Liver (tissue), 9 donors: ENCODE results near the gene CHSY1. TPM values are rescaled to one million over a fixed set of nuclear protein-coding genes. Genes with fewer than 3 reads are reported as not detected.
A peak's percentile ranks its signal among the peaks of the same experiment; 100 is the strongest.

ENCODE experiments used
- DNase-seq: peaks from one replicate; pipeline ENCODE4 v3.0.0-alpha.2; 2017; ENCODE audit warnings: low spot score
- H3K27ac ChIP-seq, 2 donors: one replicate each; pipeline ENCODE4 v1.7.0; 2013; ENCODE audit warnings: inconsistent platforms in 2 of 2, low read length in 2 of 2, control low read depth in 1 of 2, low read depth in 1 of 2, mild to moderate bottlenecking in 1 of 2
- H3K27me3 ChIP-seq, 4 donors: one replicate each; pipeline versions ENCODE4 v1.6.1 to v1.7.0; 2013; ENCODE audit warnings: low read length in 3 of 4, inconsistent platforms in 1 of 4, mild to moderate bottlenecking in 1 of 4, moderate library complexity in 1 of 4; ENCODE audit not compliant: control insufficient read depth in 4 of 4, insufficient read depth in 4 of 4
- H3K36me3 ChIP-seq, 4 donors: one replicate each; pipeline versions ENCODE4 v1.6.1 to v1.7.0; 2013; ENCODE audit warnings: low read length in 3 of 4, mild to moderate bottlenecking in 3 of 4, low read depth in 1 of 4, moderate library complexity in 1 of 4; ENCODE audit not compliant: control insufficient read depth in 4 of 4, insufficient read depth in 3 of 4
- H3K4me1 ChIP-seq, 4 donors: one replicate each; pipeline versions ENCODE4 v1.6.1 to v1.7.0; 2013; ENCODE audit warnings: low read length in 3 of 4, mild to moderate bottlenecking in 3 of 4, moderate library complexity in 1 of 4; ENCODE audit not compliant: control insufficient read depth in 4 of 4, insufficient read depth in 4 of 4
- H3K4me3 ChIP-seq, 3 donors: one replicate each; pipeline versions ENCODE4 v1.6.1 to v1.7.0; 2013; ENCODE audit warnings: low read length in 3 of 3, control low read depth in 1 of 3, low read depth in 1 of 3, mild to moderate bottlenecking in 1 of 3
- H3K9ac ChIP-seq, 2 donors: one replicate each; pipeline ENCODE4 v1.7.0; 2013; ENCODE audit warnings: low read length in 2 of 2, mild to moderate bottlenecking in 2 of 2, moderate library complexity in 2 of 2, control low read depth in 1 of 2, low read depth in 1 of 2
- H3K9me3 ChIP-seq, 4 donors: one replicate each; pipeline versions ENCODE4 v1.6.1 to v1.7.0; 2013; ENCODE audit warnings: low read length in 3 of 4; ENCODE audit not compliant: control insufficient read depth in 4 of 4
- EGR1 ChIP-seq, 2 donors: IDR thresholded peaks; 2 replicates each; pipeline ENCODE4 v1.6.1; 2016 to 2018; ENCODE audit warnings: antibody characterized with exemption in 2 of 2, low read depth in 2 of 2
- FOXA1 ChIP-seq: IDR thresholded peaks from 2 replicates; pipeline ENCODE4 v1.6.1; 2016; ENCODE audit warnings: antibody characterized with exemption
- GABPA ChIP-seq, 2 donors: IDR thresholded peaks in 1 of 2; conservative IDR thresholded peaks in 1 of 2; 2 replicates each; pipeline ENCODE4 v1.6.1; 2016; ENCODE audit warnings: antibody characterized with exemption in 2 of 2, mild to moderate bottlenecking in 1 of 2, moderate library complexity in 1 of 2
- HNF4A ChIP-seq, 2 donors: conservative IDR thresholded peaks; 2 replicates each; pipeline ENCODE4 v1.6.1; 2016; ENCODE audit warnings: antibody characterized with exemption in 2 of 2, mild to moderate bottlenecking in 2 of 2
- HNF4G ChIP-seq: IDR thresholded peaks from 2 replicates; pipeline ENCODE4 v1.6.1; 2016; ENCODE audit warnings: antibody characterized with exemption
- JUND ChIP-seq, 2 donors: IDR thresholded peaks; 2 replicates each; pipeline ENCODE4 v1.6.1; 2016; ENCODE audit warnings: antibody characterized with exemption in 2 of 2
- NR2F2 ChIP-seq: IDR thresholded peaks from 2 replicates; pipeline ENCODE4 v1.6.1; 2016; ENCODE audit warnings: antibody characterized with exemption
- RXRA ChIP-seq, 2 donors: IDR thresholded peaks; 2 replicates each; pipeline ENCODE4 v1.6.1; 2017 to 2018; ENCODE audit warnings: antibody characterized with exemption in 2 of 2, mild to moderate bottlenecking in 1 of 2
- TAF1 ChIP-seq: conservative IDR thresholded peaks from 2 replicates; pipeline ENCODE4 v1.6.1; 2016; ENCODE audit warnings: antibody characterized with exemption, mild to moderate bottlenecking
- YY1 ChIP-seq: IDR thresholded peaks from 2 replicates; pipeline ENCODE4 v1.6.1; 2016; ENCODE audit warnings: antibody characterized with exemption, mild to moderate bottlenecking
- WGBS: extraction: QIAGEN DNeasy Blood & Tissue Kit; methylation state at CpG from one replicate; pipeline ENCODE4 v1.1.7; 2013; 5-methylcytosine and 5-hydroxymethylcytosine counted together
- polyA plus RNA-seq, 2 donors: library from polyadenylated mRNA; stranded (reverse) in 1 of 2; unstranded in 1 of 2; fragments of 200-250 nt in 1 of 2; fragments of >200 nt in 1 of 2; fragmentation: Nextera tagmentation in 1 of 2; extraction: Ambion mirVana in 1 of 2; gene quantifications; one replicate each; pipeline versions ENCODE4 v1.2.1 to v1.2.3, GENCODE V29; 2013 to 2015
- total RNA-seq, 2 donors: library from RNA; depleted of rRNA; stranded (reverse); fragments of >200 nt; gene quantifications; one replicate each; pipeline ENCODE4 v1.2.3, GENCODE V29; 2014
- TF ChIP-seq, protein P1 (sequence below): IDR thresholded peaks from 2 replicates; pipeline ENCODE4 v1.6.1; 2016; ENCODE audit warnings: antibody characterized with exemption
- TF ChIP-seq, protein P2 (sequence below): IDR thresholded peaks from 2 replicates; pipeline ENCODE4 v1.6.1; 2016; ENCODE audit warnings: antibody characterized with exemption, mild to moderate bottlenecking
- TF ChIP-seq, protein P3 (sequence below): IDR thresholded peaks from 2 replicates; pipeline ENCODE4 v1.6.1; 2016; ENCODE audit warnings: antibody characterized with exemption
- TF ChIP-seq, protein P4 (sequence below): fragments of 150-350 bp; IDR thresholded peaks from 2 replicates; pipeline ENCODE4 v1.5.1; 2017; ENCODE audit warnings: improper control_type of control experiment, low read depth, low read length; ENCODE audit not compliant: missing input control
- donor health status: healthy.
- donor health status: healthy.
- donor health status: healthy.
- donor health status: healthy.
- donor health status: healthy.

CHSY1 gene
- total and polyA plus RNA-seq, 4 donors: 1.4 to 12.3 (median 6.6) TPM

DNA sequence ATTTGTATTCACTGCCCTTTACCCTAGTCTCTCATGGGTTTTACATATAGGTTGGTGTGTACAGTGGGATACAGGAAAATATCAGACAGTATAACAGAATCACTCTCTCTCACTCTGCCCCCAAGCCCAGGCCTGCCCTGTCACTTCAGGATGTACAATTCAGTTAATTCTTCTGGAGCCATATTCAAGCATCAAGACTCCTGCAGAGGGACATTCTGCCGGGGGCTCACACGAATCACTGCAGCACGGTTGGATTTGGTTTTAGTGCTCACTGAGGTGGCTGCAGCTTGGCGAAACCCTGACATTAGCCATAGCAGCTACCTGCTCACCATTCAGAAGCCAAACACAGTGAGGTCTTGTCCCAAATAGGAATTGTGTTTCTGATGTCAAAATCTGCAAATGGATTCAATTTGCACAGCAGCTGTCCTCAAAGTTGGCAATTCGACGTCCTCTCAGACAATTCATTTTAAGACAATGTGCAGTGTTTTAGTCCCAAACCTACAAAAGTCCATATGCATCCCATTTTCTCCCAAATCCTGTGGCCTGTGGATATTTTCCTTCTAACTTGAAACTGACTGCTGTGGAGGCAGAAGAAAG, 82.9 kb downstream of the CHSY1 start (continued):
- TF ChIP-seq GABPA (IDR thresholded peaks at IDR 0.05 in 1 of 2, conservative IDR thresholded peaks at IDR 0.05 in 1 of 2) (no peak), NR2F2 (no peak), TAF1 (no peak), EGR1 (IDR thresholded peaks at IDR 0.05; ENCODE audit: low read depth in 2 of 2) (no peak)

DNA sequence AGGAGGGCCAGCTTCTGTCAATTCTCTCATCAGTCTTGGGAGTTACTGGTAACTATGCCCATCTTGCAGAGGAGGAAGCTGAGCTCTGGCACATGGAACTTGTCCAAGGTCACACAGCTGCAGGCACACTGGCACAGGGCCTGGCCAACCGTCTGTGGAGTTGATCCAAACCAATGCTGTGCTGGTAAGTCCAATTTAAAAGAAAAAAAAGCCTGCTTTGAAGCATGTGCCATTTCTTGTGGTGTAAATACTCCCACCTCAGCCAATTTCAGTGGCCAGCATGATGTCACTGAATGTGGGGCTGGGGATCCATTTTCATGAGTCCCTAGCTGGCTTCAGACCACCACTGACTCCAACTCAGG, 83.4 kb downstream of the CHSY1 start:
- Histone ChIP-seq H3K9me3 (peaks cover 3 to 11% (median 9%) of the 10 kb centered on the region in 4 donors), H3K36me3 (peaks cover 0 to 1% (median 0%) of the 10 kb centered on the region in 4 donors), H3K4me1 (peaks cover 0 to 3% (median 0%) of the 10 kb centered on the region in 4 donors), H3K9ac (no peak overlapping the region), H3K27ac (peak overlapping the region; percentile 71 to 76), H3K4me3 (no peak overlapping the region), H3K27me3 (no peaks in the 10 kb centered on the region)
- no peak for TF ChIP-seq RXRA (IDR thresholded peaks at IDR 0.05)
- TF ChIP-seq, protein P1, sequence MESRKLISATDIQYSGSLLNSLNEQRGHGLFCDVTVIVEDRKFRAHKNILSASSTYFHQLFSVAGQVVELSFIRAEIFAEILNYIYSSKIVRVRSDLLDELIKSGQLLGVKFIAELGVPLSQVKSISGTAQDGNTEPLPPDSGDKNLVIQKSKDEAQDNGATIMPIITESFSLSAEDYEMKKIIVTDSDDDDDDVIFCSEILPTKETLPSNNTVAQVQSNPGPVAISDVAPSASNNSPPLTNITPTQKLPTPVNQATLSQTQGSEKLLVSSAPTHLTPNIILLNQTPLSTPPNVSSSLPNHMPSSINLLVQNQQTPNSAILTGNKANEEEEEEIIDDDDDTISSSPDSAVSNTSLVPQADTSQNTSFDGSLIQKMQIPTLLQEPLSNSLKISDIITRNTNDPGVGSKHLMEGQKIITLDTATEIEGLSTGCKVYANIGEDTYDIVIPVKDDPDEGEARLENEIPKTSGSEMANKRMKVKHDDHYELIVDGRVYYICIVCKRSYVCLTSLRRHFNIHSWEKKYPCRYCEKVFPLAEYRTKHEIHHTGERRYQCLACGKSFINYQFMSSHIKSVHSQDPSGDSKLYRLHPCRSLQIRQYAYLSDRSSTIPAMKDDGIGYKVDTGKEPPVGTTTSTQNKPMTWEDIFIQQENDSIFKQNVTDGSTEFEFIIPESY: no peak
- TF ChIP-seq GABPA (IDR thresholded peaks at IDR 0.05 in 1 of 2, conservative IDR thresholded peaks at IDR 0.05 in 1 of 2): no peak
- TF ChIP-seq, protein P2, sequence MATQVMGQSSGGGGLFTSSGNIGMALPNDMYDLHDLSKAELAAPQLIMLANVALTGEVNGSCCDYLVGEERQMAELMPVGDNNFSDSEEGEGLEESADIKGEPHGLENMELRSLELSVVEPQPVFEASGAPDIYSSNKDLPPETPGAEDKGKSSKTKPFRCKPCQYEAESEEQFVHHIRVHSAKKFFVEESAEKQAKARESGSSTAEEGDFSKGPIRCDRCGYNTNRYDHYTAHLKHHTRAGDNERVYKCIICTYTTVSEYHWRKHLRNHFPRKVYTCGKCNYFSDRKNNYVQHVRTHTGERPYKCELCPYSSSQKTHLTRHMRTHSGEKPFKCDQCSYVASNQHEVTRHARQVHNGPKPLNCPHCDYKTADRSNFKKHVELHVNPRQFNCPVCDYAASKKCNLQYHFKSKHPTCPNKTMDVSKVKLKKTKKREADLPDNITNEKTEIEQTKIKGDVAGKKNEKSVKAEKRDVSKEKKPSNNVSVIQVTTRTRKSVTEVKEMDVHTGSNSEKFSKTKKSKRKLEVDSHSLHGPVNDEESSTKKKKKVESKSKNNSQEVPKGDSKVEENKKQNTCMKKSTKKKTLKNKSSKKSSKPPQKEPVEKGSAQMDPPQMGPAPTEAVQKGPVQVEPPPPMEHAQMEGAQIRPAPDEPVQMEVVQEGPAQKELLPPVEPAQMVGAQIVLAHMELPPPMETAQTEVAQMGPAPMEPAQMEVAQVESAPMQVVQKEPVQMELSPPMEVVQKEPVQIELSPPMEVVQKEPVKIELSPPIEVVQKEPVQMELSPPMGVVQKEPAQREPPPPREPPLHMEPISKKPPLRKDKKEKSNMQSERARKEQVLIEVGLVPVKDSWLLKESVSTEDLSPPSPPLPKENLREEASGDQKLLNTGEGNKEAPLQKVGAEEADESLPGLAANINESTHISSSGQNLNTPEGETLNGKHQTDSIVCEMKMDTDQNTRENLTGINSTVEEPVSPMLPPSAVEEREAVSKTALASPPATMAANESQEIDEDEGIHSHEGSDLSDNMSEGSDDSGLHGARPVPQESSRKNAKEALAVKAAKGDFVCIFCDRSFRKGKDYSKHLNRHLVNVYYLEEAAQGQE: no peak
- TF ChIP-seq JUND (IDR thresholded peaks at IDR 0.05): no peak
- WGBS: 37% methylated on average over 1 of the region's 1 CpG
- no peak for DNase-seq

DNA sequence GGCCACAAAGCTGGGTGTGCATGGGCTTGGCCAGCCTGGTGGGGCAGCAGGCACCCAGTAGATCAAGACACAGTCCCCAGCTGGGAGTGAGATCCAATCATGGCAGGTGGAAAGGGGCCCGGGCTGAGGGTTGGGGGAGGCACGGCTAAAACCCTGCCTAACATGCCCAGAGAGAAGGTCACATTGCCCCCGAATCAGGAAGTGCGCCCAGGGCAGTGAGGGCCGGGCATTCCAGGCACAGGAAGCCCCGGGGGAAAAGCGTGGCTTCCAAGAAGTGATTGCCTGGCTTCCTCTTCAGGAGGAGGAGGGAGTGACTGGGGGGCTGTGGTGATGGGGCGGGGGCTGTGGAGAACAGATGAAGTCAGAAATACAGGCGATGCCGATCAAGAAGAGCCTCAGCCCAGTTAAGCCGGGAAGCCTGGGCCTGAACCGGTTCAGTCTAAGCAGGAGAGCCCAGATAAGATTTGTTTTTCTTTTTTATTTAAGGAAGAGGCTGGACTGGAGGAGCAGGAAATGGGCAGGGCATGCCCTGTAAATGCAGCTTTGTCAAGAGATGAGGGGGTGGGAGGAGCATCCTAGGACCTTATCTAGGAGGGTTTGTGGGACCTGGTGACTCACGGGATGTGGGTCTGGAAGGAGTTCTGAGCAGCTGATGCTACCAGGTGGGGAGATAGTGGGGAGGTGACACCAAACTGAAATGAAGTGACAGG, 83.9 kb downstream of the CHSY1 start:
- Histone ChIP-seq H3K27ac (peak overlapping the region; percentile 71 to 76), H3K36me3 (peaks cover 0 to 1% (median 0%) of the 10 kb centered on the region in 4 donors), H3K9me3 (peaks cover 3 to 11% (median 9%) of the 10 kb centered on the region in 4 donors), H3K27me3 (no peaks in the 10 kb centered on the region), H3K4me1 (peaks cover 0 to 3% (median 0%) of the 10 kb centered on the region in 4 donors), H3K9ac (no peak overlapping the region), H3K4me3 (no peak overlapping the region)
- DNase-seq: no peak
- 54% methylated on average over 13 of the region's 13 CpGs for WGBS
- TF ChIP-seq FOXA1: no peak
- TF ChIP-seq, protein P2: no peak
- TF ChIP-seq, protein P3, sequence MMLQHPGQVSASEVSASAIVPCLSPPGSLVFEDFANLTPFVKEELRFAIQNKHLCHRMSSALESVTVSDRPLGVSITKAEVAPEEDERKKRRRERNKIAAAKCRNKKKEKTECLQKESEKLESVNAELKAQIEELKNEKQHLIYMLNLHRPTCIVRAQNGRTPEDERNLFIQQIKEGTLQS: no peak
- TF ChIP-seq YY1: no peak
- no peak for TF ChIP-seq HNF4A (conservative IDR thresholded peaks at IDR 0.05)
- TF ChIP-seq RXRA (IDR thresholded peaks at IDR 0.05): no peak
- TF ChIP-seq, protein P4, sequence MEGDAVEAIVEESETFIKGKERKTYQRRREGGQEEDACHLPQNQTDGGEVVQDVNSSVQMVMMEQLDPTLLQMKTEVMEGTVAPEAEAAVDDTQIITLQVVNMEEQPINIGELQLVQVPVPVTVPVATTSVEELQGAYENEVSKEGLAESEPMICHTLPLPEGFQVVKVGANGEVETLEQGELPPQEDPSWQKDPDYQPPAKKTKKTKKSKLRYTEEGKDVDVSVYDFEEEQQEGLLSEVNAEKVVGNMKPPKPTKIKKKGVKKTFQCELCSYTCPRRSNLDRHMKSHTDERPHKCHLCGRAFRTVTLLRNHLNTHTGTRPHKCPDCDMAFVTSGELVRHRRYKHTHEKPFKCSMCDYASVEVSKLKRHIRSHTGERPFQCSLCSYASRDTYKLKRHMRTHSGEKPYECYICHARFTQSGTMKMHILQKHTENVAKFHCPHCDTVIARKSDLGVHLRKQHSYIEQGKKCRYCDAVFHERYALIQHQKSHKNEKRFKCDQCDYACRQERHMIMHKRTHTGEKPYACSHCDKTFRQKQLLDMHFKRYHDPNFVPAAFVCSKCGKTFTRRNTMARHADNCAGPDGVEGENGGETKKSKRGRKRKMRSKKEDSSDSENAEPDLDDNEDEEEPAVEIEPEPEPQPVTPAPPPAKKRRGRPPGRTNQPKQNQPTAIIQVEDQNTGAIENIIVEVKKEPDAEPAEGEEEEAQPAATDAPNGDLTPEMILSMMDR: no peak
- TF ChIP-seq, protein P1: no peak
- no peak for TF ChIP-seq HNF4G
- TF ChIP-seq NR2F2: peak; percentile 87
